ENCODE measurements around the gene OPRL1.

Gene OPRL1

GRCh38 chr20:64145458-64146300 is 65.8 kb downstream of the OPRL1 start:
- ATAC-seq, result no peak

- ATAC-seq, result no peak
Measured at GRCh38 chr20:64146301-64146935, 66.5 kb downstream of the OPRL1 start.

GRCh38 chr20:64146936-64147477 is 67.1 kb downstream of the OPRL1 start:
- ATAC-seq, result no peak

- no peak for ATAC-seq
Measured at GRCh38 chr20:64148581-64148980, 68.7 kb downstream of the OPRL1 start.

- no peak for ATAC-seq
Measured at GRCh38 chr20:64149141-64149540, 69.3 kb downstream of the OPRL1 start.

- no peak for ATAC-seq
Measured at GRCh38 chr20:64149809-64150560, 70.1 kb downstream of the OPRL1 start.
